Measurements from ENCODE around the gene LRRC46.

LRRC46 gene

DNA sequence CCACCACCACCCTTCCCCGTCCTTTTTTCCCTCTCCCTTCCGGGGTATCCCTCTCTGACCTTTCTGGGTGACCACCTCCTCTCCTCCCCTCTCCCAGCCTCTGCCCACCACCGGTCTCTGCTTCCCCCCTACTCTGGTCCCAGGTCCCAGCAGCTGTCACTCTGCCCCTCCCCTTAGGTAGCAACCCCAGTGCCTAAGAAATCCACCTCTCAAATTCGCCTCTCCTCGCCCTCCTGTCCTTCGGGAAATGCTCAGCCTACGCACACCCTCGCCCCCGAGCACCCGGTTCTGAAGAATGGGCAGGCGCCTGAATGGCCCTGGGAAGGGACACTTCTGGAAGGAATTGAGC is 20.3 kb downstream of the LRRC46 start:
- no peak for DNase-seq (ENCODE audit: low spot score)

GRCh38 chr17:47852113-47852949 is 20.9 kb downstream of the LRRC46 start:
- no peak for DNase-seq (ENCODE audit: low spot score)

GRCh38 chr17:47853616-47854015 is 22.1 kb downstream of the LRRC46 start:
- no peak for DNase-seq (ENCODE audit: low spot score)

GRCh38 chr17:47855737-47856136 is 24.3 kb downstream of the LRRC46 start:
- DNase-seq (ENCODE audit: low spot score) = no peak

DNA sequence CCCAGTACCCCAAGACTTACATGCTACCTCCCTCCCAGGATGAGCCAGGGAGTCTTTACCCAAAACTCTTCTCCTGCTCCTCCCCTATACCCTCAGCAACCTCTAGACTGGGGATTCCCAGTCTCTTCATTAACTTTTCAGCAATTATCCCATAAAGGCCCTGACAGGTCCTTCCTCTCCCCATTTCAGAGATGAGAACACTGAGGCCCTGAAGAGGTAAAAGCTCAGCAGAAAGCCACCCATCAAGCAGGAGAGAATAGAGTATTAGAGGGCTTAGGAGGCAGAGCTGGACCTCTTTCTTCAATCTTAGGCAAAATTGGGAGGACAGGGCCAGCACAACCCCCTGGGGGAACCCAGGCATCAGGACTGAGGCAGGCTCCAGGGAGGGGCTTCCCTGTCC is 25.4 kb downstream of the LRRC46 start:
- DNase-seq (ENCODE audit: low spot score) = no peak

DNA sequence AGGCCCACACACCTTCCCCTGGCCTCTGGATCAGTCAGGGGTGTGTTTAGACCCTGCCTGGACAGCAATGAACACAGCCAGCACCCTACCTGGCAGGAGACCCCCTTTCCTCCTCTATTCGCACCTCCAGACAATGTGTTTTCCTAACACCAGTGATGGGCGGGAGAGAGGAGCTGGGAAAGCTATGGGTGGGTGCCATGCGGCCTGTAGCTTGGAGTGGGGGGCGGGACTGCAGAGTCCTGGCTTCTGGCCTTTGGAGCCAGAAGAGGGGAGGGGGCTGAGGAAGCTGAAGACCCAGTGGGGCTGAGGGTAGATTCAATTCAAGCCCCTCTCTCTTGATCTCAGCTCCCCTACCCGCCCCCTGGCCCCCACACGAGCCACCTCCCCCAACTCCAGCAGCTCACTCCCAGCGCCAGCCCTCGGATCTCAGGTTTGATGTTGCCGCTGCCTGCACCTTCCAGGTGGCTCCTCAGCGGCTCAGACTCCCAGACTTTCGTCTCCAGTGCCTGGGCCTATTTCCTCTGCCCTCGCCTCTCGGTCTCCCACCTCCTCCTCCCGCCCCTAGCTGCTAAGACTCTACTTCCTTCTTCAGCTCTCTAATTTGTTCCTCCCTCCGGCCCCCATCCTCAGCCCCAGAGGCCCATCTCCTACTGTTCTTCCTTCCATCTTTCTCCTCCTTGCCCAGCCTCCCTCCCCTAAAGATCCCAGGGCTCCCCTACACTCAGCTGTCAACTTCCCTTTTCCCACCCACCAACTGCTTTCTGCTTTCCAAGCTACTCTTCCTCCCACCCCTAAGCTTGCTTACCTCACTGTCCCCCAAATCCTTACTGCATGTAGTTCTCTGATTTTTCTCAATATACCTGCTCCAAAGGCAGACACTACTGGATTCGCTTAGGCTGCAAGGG is 26.3 kb downstream of the LRRC46 start:
- DNase-seq (ENCODE audit: low spot score) = no peak

DNA sequence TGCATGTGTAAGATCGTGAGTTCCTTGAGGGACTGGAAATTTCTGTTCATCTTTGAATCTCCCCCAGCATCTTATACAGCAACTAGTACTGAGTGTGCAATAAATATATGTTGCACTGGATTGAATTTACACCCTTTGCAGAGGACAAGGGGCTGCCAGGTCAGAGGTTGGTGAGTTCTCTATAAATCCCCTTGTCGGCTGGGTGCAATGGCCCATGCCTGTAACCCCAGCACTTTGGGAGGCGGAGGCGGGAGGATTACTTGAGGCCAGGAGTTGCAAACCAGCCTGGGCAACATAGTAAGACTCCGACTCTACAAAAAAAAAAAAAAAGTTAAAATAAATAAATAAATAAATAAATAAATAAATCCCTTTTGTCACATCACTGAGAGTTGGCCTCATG is 28.9 kb downstream of the LRRC46 start:
- no peak for DNase-seq (ENCODE audit: low spot score)

DNA sequence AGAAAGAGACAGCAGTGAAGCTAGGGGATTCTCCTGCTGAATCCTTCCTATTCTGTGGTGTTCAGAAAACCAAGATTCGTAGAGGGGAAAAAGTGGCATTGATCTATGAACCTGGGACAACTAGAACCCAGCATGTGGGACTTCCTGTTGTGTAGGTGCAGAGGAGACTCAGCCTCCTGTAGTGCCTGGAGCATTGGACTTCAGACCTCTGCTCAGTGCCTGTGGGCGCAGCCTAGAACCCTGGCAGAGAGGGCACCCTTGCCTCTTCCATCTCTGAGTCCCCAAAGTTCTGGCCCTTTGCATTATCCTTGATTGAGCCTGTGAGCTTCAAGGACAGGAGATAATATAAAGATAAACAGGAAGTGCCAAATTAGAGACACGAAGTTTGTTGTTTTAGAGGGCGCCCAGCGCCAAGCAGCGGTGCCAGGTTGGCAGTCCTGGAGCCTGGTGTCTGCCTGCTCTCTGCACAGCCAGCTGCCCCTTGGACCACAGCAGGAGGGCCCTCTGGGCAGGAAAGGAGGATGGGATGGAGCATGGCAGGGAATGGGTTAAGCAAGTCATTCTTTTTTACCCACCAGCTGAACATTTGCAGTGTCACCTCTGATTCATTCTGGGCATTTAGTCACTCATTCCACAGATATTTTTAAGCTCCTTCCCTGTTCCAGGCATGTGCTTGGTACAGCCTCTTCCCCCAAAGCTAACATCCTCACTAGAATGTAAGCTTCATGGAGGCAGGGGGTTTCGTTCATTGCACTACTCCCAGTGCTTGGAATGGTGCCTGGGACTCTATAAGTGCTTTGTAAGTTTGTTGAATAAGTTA is 31.4 kb downstream of the LRRC46 start:
- no peak for DNase-seq (ENCODE audit: low spot score)

- DNase-seq (ENCODE audit: low spot score) = no peak
These were observed 33.3 kb downstream of the LRRC46 start for GRCh38 chr17:47864791-47865216.

GRCh38 chr17:47866941-47867340 is 35.5 kb downstream of the LRRC46 start:
- DNase-seq (ENCODE audit: low spot score) = no peak

GRCh38 chr17:47867813-47868533 is 36.5 kb downstream of the LRRC46 start:
- DNase-seq (ENCODE audit: low spot score) = no peak

DNA sequence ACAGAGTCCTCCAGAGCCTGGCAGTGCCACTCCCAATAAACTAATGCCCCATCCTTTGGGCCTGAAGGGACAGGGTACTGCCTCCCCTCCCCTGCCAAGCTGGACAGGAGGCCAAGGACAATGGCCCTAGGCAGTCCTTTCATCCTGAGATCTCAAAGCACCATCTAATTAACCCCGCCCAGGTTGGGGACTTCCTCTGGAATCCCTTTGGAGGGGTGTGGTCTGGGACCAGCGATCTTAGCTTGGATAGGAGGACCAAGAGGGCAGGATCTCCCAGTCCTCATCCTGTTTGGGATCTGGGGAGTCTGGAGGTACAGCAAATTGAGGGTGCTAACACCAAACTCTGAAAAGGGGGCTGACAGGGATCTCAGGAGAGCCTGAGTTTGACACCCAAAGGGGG is 37.6 kb downstream of the LRRC46 start:
- DNase-seq (ENCODE audit: low spot score) = no peak

DNA sequence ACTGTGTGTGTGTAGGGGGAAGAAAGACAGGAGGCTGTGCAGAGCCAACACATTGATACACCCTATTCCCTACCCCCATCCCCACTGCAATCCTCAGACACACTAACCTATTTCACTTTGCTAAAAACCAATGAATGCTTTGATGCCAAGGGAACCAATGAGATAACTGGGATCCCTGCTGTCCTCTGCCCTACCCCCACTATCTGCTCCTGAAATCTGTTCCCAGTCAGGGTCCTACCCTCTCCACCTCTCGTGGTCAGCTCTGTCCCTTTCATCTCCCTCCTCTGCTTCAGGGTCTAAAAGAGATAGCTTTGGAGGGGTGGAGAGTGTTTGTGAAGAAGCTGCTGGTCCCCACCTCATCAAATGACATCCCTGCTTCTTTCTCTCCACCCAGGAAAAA is 38.6 kb downstream of the LRRC46 start:
- no peak for DNase-seq (ENCODE audit: low spot score)

- DNase-seq (ENCODE audit: low spot score) = no peak
These were observed 39.6 kb downstream of the LRRC46 start for GRCh38 chr17:47871048-47871447.

DNA sequence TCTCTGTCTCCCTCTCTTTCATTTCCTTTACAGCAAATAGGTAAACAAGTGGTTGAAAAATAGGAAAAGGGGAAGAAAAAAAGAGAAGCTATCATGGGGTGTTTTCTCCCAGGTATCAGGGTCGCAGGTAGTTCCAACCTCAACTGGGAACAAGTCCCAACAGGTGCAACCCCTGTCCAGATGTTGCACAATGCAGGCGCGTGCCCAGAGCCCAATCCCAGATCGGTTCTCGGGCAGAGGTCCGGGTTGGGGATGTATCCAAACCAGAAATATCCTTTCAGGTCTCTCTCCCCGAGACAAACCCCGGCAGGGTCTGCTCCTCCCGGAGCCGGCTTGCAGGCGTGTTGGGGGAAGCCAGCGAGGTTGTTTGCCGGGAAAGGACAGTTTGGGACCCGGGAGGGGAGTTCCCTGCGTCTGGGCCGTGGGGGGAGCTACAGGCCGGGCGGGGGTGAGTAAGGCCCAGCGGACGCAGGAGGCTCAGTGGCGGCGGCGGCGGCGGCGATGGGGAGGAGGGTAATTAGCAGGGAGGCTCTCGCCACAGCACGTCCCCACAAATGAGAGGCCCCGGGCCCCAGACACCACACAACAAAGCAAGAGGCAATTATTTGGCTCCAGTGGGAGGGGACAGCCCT is 40.7 kb downstream of the LRRC46 start:
- DNase-seq (ENCODE audit: low spot score) = no peak

DNA sequence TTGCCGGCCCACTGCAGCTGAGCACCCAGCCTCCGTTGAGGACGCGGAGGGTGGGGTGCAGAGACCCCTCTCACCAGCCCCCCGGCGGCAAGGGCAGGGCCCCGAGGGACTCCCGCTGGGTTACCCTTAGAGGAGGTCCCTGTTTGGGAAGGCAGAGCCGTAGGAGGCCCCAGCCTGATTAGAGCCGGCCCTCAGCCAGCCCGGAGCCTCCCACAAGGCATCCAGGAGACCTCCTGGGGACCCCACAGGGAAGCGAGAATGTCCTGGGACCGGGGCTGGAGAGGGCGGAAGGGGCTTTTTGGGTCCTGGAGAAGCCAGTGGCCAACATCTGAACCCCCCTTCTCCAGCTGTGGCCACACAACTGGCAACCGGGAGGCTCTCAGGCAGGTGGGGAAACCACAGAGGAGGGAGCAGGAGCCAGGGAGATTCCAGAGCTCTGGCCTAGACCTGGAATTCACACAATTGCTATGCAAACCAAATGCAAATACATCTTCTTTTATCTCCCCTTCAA is 41.2 kb downstream of the LRRC46 start:
- no peak for DNase-seq (ENCODE audit: low spot score)

DNA sequence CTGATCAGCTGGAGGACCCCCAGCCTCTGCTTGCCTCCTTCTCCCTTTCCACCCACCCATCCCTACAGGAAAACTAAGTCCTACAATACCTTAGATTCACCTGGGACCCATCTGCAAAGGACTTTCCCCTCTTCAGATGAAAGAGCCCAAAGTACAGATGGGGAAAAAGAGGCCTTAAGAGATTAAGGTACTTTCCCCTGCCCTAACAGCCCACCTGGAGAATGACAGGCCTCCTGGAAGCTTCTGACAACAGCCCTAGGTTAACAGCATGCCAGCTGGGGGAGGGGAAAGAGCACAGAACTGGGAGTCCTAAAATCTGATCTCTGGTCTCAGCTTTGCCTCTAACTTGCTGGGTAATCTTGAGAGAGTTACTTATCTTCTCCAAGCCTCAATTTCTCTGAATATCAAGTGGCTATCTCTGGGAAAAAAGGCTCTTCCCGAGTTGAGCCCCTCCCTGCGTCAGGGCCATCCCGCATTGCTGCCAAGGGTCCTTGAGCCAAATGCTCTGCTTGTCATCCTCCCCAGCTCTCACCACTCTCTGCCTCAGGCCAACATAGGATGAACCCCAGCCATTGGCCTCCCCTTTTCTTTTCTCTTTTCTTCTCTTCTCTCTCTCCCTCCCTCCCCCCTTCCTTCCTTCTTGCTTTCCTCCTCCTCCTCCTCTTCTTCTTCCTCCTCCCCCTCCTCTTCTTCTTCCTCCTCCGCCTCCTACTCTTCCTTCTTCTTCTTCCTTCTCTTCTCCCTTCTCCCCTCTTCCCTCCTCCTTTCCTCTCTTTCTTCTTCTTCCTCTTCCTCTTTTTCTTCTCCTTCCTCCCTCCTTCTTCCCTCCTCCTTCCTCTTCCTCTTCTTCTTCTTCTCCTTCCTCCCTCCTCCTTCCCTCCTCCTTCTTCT is 42.0 kb downstream of the LRRC46 start:
- DNase-seq (ENCODE audit: low spot score) = no peak

- no peak for DNase-seq (ENCODE audit: low spot score)
These were observed 43.8 kb downstream of the LRRC46 start for GRCh38 chr17:47875011-47875985.
